Measurements from ENCODE around the gene FIGNL1. TPM values are rescaled to one million over a fixed set of nuclear protein-coding genes. Genes with fewer than 3 reads are reported as not detected.

The FIGNL1 gene
- total RNA-seq, 1 donor from 2014 or later: 27.5 TPM

GRCh38 chr7:50481867-50482266 lies 31.7 kb upstream of the FIGNL1 start:
- H3K4me3 ChIP-seq (ENCODE audit: low read depth, low read length): no peak overlapping the region
- TF ChIP-seq CTCF (IDR thresholded peaks at IDR 0.05; ENCODE audit: insufficient read depth, low read length, poor library complexity, severe bottlenecking): no peak
- H3K27me3 ChIP-seq (ENCODE audit: control insufficient read depth, insufficient read depth, low read length): no peaks in the 10 kb centered on the region
- H3K36me3 ChIP-seq (ENCODE audit: control insufficient read depth, insufficient read depth, low read length): no peaks in the 10 kb centered on the region
- no peak for DNase-seq (ENCODE audit: low read depth)

- TF ChIP-seq CTCF (IDR thresholded peaks at IDR 0.05; ENCODE audit: insufficient read depth, low read length, poor library complexity, severe bottlenecking): no peak
- H3K27me3 ChIP-seq (ENCODE audit: control insufficient read depth, insufficient read depth, low read length): no peaks in the 10 kb centered on the region
- H3K4me3 ChIP-seq (ENCODE audit: low read depth, low read length): no peak overlapping the region
- no peaks in the 10 kb centered on the region for H3K36me3 ChIP-seq (ENCODE audit: control insufficient read depth, insufficient read depth, low read length)
- DNase-seq (ENCODE audit: low read depth): no peak
Measured at GRCh38 chr7:50480797-50481196, 30.6 kb upstream of the FIGNL1 start.

GRCh38 chr7:50479743-50480517 lies 29.8 kb upstream of the FIGNL1 start:
- no peaks in the 10 kb centered on the region for H3K27me3 ChIP-seq (ENCODE audit: control insufficient read depth, insufficient read depth, low read length)
- no peak for TF ChIP-seq CTCF (IDR thresholded peaks at IDR 0.05; ENCODE audit: insufficient read depth, low read length, poor library complexity, severe bottlenecking)
- H3K4me3 ChIP-seq (ENCODE audit: low read depth, low read length): no peak overlapping the region
- H3K36me3 ChIP-seq (ENCODE audit: control insufficient read depth, insufficient read depth, low read length): no peaks in the 10 kb centered on the region
- DNase-seq (ENCODE audit: low read depth): no peak

- Histone ChIP-seq H3K4me3 (ENCODE audit: low read depth, low read length) (no peak overlapping the region), H3K27me3 (ENCODE audit: control insufficient read depth, insufficient read depth, low read length) (no peaks in the 10 kb centered on the region), H3K36me3 (ENCODE audit: control insufficient read depth, insufficient read depth, low read length) (no peaks in the 10 kb centered on the region)
- no peak for DNase-seq (ENCODE audit: low read depth)
- TF ChIP-seq CTCF (IDR thresholded peaks at IDR 0.05; ENCODE audit: insufficient read depth, low read length, poor library complexity, severe bottlenecking): no peak
Measured at GRCh38 chr7:50477640-50478039, 27.5 kb upstream of the FIGNL1 start.

GRCh38 chr7:50476953-50477625 lies 26.9 kb upstream of the FIGNL1 start:
- DNase-seq (ENCODE audit: low read depth): no peak

More at GRCh38 chr7:50476953-50477625, 26.9 kb upstream of the FIGNL1 start:
- Histone ChIP-seq H3K4me3 (ENCODE audit: low read depth, low read length) (no peak overlapping the region), H3K36me3 (ENCODE audit: control insufficient read depth, insufficient read depth, low read length) (no peaks in the 10 kb centered on the region), H3K27me3 (ENCODE audit: control insufficient read depth, insufficient read depth, low read length) (no peaks in the 10 kb centered on the region)
- no peak for TF ChIP-seq CTCF (IDR thresholded peaks at IDR 0.05; ENCODE audit: insufficient read depth, low read length, poor library complexity, severe bottlenecking)
